ENCODE measurements around the gene ROBO1. TPM values are rescaled to one million over a fixed set of nuclear protein-coding genes. Genes with fewer than 3 reads are reported as not detected.

The ROBO1 gene
- total RNA-seq, 1 donor = 69.8 TPM

- H3K27me3 ChIP-seq (ENCODE audit: insufficient read depth, low read length) = no peaks in the 10 kb centered on the region
- H3K27ac ChIP-seq (ENCODE audit: low read depth, low read length) = no peak overlapping the region
- H3K9me3 ChIP-seq (ENCODE audit: low read depth, low read length) = no peaks in the 10 kb centered on the region
- H3K4me3 ChIP-seq (ENCODE audit: insufficient read depth, low read length) = no peak overlapping the region
- no peaks in the 10 kb centered on the region for H3K36me3 ChIP-seq (ENCODE audit: insufficient read depth, low read length)
- peak; percentile 89 for DNase-seq (ENCODE audit: insufficient read length, low spot score, missing footprints)
- peak; percentile 66 for TF ChIP-seq CTCF (IDR thresholded peaks at IDR 0.05; ENCODE audit: extremely low read depth, low read depth, low read length)
- H3K4me1 ChIP-seq (ENCODE audit: insufficient read depth, low read length) = no peaks in the 10 kb centered on the region
- H4K20me1 ChIP-seq (ENCODE audit: insufficient read depth, low read length) = no peaks in the 10 kb centered on the region
- no peaks in the 10 kb centered on the region for H3K79me2 ChIP-seq (ENCODE audit: insufficient read depth, low read length)
- no peak overlapping the region for H2AFZ ChIP-seq (ENCODE audit: low read length)
- no peak overlapping the region for H3K4me2 ChIP-seq (ENCODE audit: insufficient read depth, low read length)
Observed at GRCh38 chr3:79497447-79498111, 270.2 kb downstream of the ROBO1 start.

GRCh38 chr3:79491029-79491641 is 276.7 kb downstream of the ROBO1 start:
- Histone ChIP-seq H4K20me1 (ENCODE audit: insufficient read depth, low read length) (no peaks in the 10 kb centered on the region), H2AFZ (ENCODE audit: low read length) (no peak overlapping the region), H3K9me3 (ENCODE audit: low read depth, low read length) (no peaks in the 10 kb centered on the region), H3K4me3 (ENCODE audit: insufficient read depth, low read length) (no peak overlapping the region), H3K4me1 (ENCODE audit: insufficient read depth, low read length) (no peaks in the 10 kb centered on the region), H3K36me3 (ENCODE audit: insufficient read depth, low read length) (no peaks in the 10 kb centered on the region), H3K4me2 (ENCODE audit: insufficient read depth, low read length) (no peak overlapping the region), H3K79me2 (ENCODE audit: insufficient read depth, low read length) (no peaks in the 10 kb centered on the region), H3K27me3 (ENCODE audit: insufficient read depth, low read length) (no peaks in the 10 kb centered on the region), H3K27ac (ENCODE audit: low read depth, low read length) (no peak overlapping the region)
- TF ChIP-seq CTCF (IDR thresholded peaks at IDR 0.05; ENCODE audit: extremely low read depth, low read depth, low read length) = no peak
- DNase-seq (ENCODE audit: insufficient read length, low spot score, missing footprints) = no peak

GRCh38 chr3:79490165-79491028 is 277.4 kb downstream of the ROBO1 start:
- Histone ChIP-seq H3K9me3 (ENCODE audit: low read depth, low read length) (no peaks in the 10 kb centered on the region), H3K27ac (ENCODE audit: low read depth, low read length) (no peak overlapping the region), H2AFZ (ENCODE audit: low read length) (peak overlapping the region; percentile 54), H3K4me1 (ENCODE audit: insufficient read depth, low read length) (no peaks in the 10 kb centered on the region), H3K27me3 (ENCODE audit: insufficient read depth, low read length) (no peaks in the 10 kb centered on the region), H3K36me3 (ENCODE audit: insufficient read depth, low read length) (no peaks in the 10 kb centered on the region), H3K4me3 (ENCODE audit: insufficient read depth, low read length) (no peak overlapping the region), H4K20me1 (ENCODE audit: insufficient read depth, low read length) (no peaks in the 10 kb centered on the region), H3K4me2 (ENCODE audit: insufficient read depth, low read length) (peak overlapping the region; percentile 44), H3K79me2 (ENCODE audit: insufficient read depth, low read length) (no peaks in the 10 kb centered on the region)
- peak; percentile 47 for DNase-seq (ENCODE audit: insufficient read length, low spot score, missing footprints)
- peak; percentile 16 for TF ChIP-seq CTCF (IDR thresholded peaks at IDR 0.05; ENCODE audit: extremely low read depth, low read depth, low read length)

- no peaks in the 10 kb centered on the region for H3K9me3 ChIP-seq (ENCODE audit: low read depth, low read length)
Observed at GRCh38 chr3:79488407-79488806, 279.4 kb downstream of the ROBO1 start.

More at GRCh38 chr3:79488407-79488806, 279.4 kb downstream of the ROBO1 start:
- TF ChIP-seq CTCF (IDR thresholded peaks at IDR 0.05; ENCODE audit: extremely low read depth, low read depth, low read length) = no peak
- H3K4me2 ChIP-seq (ENCODE audit: insufficient read depth, low read length) = no peak overlapping the region
- no peaks in the 10 kb centered on the region for H3K79me2 ChIP-seq (ENCODE audit: insufficient read depth, low read length)
- no peaks in the 10 kb centered on the region for H3K4me1 ChIP-seq (ENCODE audit: insufficient read depth, low read length)
- no peak overlapping the region for H3K27ac ChIP-seq (ENCODE audit: low read depth, low read length)
- no peaks in the 10 kb centered on the region for H3K36me3 ChIP-seq (ENCODE audit: insufficient read depth, low read length)
- H3K4me3 ChIP-seq (ENCODE audit: insufficient read depth, low read length) = no peak overlapping the region
- H2AFZ ChIP-seq (ENCODE audit: low read length) = no peak overlapping the region
- H3K27me3 ChIP-seq (ENCODE audit: insufficient read depth, low read length) = no peaks in the 10 kb centered on the region
- H4K20me1 ChIP-seq (ENCODE audit: insufficient read depth, low read length) = no peaks in the 10 kb centered on the region
- no peak for DNase-seq (ENCODE audit: insufficient read length, low spot score, missing footprints)
